ENCODE data around the gene DMD.

The DMD gene

GRCh38 chrX:31209005-31209628 is 2002.2 kb downstream of the DMD start:
- TF ChIP-seq CTCF (IDR thresholded peaks at IDR 0.05; ENCODE audit: insufficient read depth, low read depth, low read length, missing control alignments) = no peak
- H3K4me3 ChIP-seq (ENCODE audit: low read length) = no peak overlapping the region
- DNase-seq (ENCODE audit: low read depth) = peak; percentile 63

DNA sequence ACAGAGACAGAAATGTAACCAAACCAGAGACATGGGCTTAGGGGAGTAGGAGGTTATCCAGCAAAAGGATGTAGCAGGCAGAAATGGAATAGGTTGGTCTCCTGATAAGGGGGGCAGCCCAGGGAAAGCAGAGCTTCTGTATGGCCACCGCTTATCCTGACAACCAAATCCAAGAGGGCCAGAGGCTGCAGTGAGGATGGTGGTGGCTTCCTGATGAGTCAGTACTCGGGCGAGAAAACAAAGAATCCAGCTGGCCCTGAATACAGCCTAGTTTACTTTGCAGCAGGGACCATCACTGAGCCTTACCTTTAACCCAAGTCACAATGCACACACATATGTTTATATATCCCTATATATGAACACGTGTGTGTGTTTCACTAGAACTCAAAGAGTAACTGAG is 2009.8 kb downstream of the DMD start:
- TF ChIP-seq CTCF (IDR thresholded peaks at IDR 0.05; ENCODE audit: insufficient read depth, low read depth, low read length, missing control alignments) = no peak
- H3K4me3 ChIP-seq (ENCODE audit: low read length) = no peak overlapping the region
- DNase-seq (ENCODE audit: low read depth) = no peak

- TF ChIP-seq CTCF (IDR thresholded peaks at IDR 0.05; ENCODE audit: insufficient read depth, low read depth, low read length, missing control alignments) = no peak
- DNase-seq (ENCODE audit: low read depth) = no peak
- no peak overlapping the region for H3K4me3 ChIP-seq (ENCODE audit: low read length)
Observed at GRCh38 chrX:31200430-31200829, 2010.9 kb downstream of the DMD start.

GRCh38 chrX:31199840-31200114 is 2011.6 kb downstream of the DMD start:
- no peak overlapping the region for H3K4me3 ChIP-seq (ENCODE audit: low read length)
- TF ChIP-seq CTCF (IDR thresholded peaks at IDR 0.05; ENCODE audit: insufficient read depth, low read depth, low read length, missing control alignments) = no peak
- DNase-seq (ENCODE audit: low read depth) = no peak

DNA sequence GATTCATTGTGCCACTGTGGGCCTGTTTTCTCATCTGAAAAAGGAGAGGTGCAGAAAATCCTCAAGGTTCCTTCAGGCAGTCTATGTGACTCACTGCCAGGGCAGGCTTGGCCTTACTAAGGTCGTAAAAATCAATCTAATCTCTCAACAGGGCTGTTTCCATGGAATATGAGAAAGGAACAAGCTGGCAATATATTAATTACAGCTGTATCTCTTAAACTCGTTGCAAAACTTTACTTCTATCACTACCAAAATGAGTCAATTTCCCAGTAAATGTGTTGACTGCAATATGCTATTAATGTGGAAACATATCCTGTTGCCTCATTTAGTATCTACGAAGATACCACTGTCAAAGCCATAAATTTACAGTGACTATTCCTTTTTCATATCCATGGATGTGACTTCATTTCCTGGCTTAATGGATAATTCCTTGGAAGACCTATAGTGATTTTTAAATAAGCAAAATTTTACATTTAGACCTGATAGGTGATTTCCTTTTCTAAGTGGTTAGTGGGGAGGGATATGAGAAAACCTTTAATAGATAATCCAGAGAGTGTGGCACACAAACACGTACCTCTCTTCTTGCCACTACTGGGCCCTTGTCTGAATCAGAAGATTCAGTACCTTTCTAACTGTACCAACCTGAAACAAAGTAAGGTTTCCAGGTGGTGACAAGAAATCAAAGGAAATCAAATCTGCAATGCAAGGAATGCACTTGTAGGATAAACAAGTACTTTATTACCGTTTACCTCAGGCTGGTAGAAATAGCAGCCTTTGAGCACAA is 2012.1 kb downstream of the DMD start:
- no peak for DNase-seq (ENCODE audit: low read depth)
- no peak for TF ChIP-seq CTCF (IDR thresholded peaks at IDR 0.05; ENCODE audit: insufficient read depth, low read depth, low read length, missing control alignments)
- no peak overlapping the region for H3K4me3 ChIP-seq (ENCODE audit: low read length)

- no peak for DNase-seq (ENCODE audit: low read depth)
Observed at GRCh38 chrX:31190221-31190975, 2021.0 kb downstream of the DMD start.

More at GRCh38 chrX:31190221-31190975, 2021.0 kb downstream of the DMD start:
- no peak overlapping the region for H3K4me3 ChIP-seq (ENCODE audit: low read length)
- no peak for TF ChIP-seq CTCF (IDR thresholded peaks at IDR 0.05; ENCODE audit: insufficient read depth, low read depth, low read length, missing control alignments)
